GM12891 (cell line): Measurements from ENCODE around the gene PLA2G2D.

Source experiments
- POLR2A ChIP-seq: IDR thresholded peaks from 2 replicates; pipeline ENCODE4 v1.6.1; 2011; ENCODE audit warnings: low read depth, low read length, control low read depth
- POU2F2 ChIP-seq: IDR thresholded peaks from 2 replicates; pipeline ENCODE4 v1.6.1; 2011; ENCODE audit warnings: low read depth, mild to moderate bottlenecking, control low read depth, low read length, moderate library complexity
- SPI1 ChIP-seq: IDR thresholded peaks from 2 replicates; pipeline ENCODE4 v1.6.1; 2011; ENCODE audit warnings: low read depth, low read length, control low read depth

GRCh38 chr1:20115916-20116315 is 3.4 kb downstream of the PLA2G2D start:
- no peak for TF ChIP-seq SPI1
- TF ChIP-seq POU2F2 = no peak
- no peak for TF ChIP-seq POLR2A
